GM19324 (cell line): Measurements from ENCODE around the gene SLC9C2.

ENCODE experiments used
- ATAC-seq: cut with Tn5 transposase; IDR thresholded peaks from one replicate; pipeline ENCODE4 v1.9.1; 2021; ENCODE audit warnings: mild to moderate bottlenecking, moderate library complexity; ENCODE audit not compliant: unreplicated experiment, low FRiP score

Gene SLC9C2

DNA sequence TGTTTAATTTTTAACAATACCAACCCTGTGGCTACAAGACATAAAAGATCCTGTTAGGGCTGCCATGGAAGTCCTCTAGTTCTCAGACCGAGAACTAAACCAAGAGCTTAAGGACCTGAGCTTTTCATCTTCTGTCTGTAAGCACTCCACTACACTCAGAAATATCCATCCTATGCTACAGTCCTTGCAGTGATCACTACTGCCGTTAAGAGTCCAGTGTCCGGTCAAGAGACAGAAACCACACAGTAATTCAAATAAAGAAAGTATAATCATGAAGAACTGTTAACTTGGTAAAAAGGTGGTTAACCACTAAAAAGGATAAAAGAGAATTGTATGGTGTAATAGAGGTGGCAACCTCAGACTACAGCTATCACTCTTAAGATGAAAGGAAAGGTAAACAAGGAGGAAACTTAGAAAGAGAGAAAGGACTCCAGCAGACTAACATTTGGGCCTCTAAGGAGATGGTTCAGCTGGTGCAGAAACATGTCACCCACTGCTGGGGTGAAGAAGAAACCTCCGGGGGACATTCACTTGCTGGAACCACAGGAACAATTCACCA lies 147.8 kb downstream of the SLC9C2 start:
- no peak for ATAC-seq

DNA sequence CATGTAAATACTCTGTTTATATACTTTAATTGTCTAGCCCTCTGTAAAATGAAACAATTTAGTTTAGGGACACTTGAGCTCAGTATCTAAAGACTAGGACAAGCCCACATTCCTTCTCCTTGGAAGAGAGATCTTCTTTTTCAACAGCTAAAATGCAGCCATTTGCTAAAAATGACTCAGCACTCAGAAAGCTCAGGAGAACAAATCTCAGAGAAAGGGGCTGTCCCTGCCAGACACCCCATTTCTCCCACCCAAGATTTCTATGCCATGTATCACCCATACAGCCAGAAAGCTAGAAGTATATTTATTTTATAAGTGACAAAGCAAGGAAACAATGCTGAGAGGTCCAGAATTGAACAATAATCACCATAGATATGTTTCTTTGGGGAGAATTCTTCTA lies 148.9 kb downstream of the SLC9C2 start:
- ATAC-seq, result no peak

GRCh38 chr1:173451981-173452380 lies 150.9 kb downstream of the SLC9C2 start:
- no peak for ATAC-seq
